HG03135 (cell line): ENCODE results near the gene UBE2E1.
"Not testable (repeated sequence)": the region's sequence is repeated elsewhere in the genome, so short reads cannot be mapped to it uniquely, and the experiment has no call there.

Source experiments
- ATAC-seq: cut with Tn5 transposase; IDR thresholded peaks from one replicate; pipeline ENCODE4 v1.9.1; 2021; ENCODE audit warnings: mild to moderate bottlenecking, moderate library complexity; ENCODE audit not compliant: unreplicated experiment

Gene UBE2E1

GRCh38 chr3:23913873-23914743, 108.4 kb downstream of the UBE2E1 start:
- no peak for ATAC-seq

GRCh38 chr3:23915537-23916108, 109.9 kb downstream of the UBE2E1 start:
- no peak for ATAC-seq

DNA sequence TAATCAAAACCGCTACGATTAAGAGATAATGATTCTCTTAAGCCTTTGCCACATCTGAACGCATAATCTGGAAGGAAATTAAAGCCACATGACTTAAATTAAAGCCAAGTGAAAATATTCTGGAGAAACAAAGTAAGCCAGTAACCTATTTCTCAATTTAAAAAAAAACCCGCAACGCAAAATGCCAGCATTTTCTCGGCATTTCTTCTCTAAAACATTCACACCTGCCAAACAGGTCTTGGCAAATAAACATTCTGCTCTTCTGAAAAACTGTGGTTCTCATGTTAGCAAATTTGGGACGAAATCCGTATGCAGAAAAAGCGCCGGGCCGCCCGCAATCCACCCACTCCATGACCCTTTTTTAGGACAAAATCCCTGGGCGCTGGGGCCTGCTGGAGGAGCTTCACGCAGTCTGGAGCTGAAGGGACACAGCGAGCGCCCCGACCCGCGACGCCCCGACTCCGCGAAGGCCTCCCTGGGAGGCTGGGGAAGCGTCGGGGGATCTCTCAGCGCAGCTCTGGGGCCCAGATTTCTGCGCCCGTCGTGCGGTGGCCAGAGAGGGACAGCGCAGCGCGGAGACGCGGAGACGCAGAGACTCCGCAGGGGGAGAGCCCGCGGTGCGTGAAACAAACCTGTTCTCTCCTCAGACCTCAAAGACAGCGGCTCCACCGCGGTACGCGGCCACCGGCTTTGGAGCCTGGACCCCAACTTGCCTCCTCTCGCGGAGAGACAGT, 110.6 kb downstream of the UBE2E1 start:
- peak; percentile 49 for ATAC-seq

GRCh38 chr3:23916886-23917678, 111.3 kb downstream of the UBE2E1 start, which contains the start of the genes NKIRAS1 and RPL15:
TSS of gene NKIRAS1 (minus strand) at chr3:23916990. CDS start at chr3:23910904, 6,086 bp downstream.
TSS of gene RPL15 (plus strand) at chr3:23917132. CDS start at chr3:23917860, 728 bp downstream.
- ATAC-seq = peak; percentile 96

GRCh38 chr3:23917679-23918303, 112.0 kb downstream of the UBE2E1 start:
- ATAC-seq = not testable (repeated sequence)

- not testable (repeated sequence) for ATAC-seq
Observed at GRCh38 chr3:23918331-23918730, 112.6 kb downstream of the UBE2E1 start.

DNA sequence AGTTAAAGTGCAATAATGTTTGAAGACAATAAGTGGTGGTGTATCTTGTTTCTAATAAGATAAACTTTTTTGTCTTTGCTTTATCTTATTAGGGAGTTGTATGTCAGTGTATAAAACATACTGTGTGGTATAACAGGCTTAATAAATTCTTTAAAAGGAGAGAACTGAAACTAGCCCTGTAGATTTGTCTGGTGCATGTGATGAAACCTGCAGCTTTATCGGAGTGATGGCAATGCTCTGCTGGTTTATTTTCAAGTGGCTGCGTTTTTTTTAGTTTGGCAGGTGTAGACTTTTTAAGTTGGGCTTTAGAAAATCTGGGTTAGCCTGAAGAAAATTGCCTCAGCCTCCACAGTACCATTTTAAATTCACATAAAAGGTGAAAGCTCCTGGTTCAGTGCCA, 113.9 kb downstream of the UBE2E1 start:
- ATAC-seq = no peak

DNA sequence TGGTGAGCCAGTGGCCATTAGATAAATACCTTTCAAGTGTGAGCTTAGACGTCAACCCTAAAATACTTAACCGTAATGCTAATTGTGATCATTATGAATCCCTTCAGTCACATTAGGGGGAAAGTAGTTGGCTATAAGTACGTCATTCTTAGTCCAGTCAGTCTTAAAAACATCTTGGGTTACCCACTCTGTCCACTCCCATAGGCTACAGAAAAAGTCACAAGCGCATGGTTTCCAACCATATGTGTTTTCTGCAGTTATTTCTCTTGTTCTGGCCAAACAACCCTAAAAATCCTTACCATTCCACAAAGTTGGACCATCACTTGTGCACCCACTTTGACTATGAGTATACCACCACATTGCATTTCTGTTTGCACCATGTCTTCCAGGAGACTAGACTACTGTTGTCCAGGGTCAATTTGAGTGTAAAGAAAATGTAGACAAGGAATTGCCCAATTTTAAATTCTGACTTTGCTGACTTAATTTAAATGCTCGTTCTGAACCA, 114.4 kb downstream of the UBE2E1 start:
- no peak for ATAC-seq

DNA sequence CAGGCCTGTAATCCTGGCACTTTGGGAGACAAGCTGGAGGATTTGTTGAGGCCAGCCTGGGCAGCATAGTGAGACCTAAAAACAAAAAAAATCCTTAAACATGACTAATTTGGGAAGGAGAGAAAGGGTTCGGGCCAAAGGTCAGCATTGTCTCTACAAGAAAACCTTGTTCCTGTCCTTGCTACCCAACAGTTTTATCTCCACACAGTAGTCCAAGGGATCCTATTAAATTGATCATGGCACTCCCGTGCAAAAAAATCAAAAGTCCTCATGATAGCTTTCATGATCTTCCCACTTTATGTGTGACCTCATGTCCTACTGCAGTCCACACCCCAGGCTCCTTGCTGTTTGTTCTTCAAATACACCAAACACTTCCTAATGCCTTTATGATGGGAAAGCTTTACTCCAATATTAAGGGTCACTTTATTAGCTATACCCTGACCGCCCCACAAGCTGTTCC, 115.3 kb downstream of the UBE2E1 start:
- ATAC-seq = no peak

DNA sequence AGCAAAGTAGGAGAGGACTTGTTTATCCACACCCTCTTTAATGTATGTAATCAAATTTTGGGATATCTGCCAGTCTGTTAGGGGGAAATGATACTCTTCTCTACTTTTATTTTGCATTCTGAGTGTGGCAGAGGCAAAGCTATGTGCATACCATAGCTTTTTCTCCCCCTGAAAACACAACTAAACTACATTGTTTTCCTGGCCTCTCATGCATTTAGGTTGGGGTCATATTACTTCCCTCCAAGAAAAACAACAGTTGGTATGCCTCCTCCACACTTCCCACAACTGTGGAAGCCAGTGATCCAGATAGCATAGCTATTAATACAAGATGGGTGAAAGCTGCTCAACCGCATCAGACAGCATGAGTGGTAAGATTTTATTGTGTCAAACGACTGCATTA, 118.0 kb downstream of the UBE2E1 start:
- ATAC-seq = no peak

DNA sequence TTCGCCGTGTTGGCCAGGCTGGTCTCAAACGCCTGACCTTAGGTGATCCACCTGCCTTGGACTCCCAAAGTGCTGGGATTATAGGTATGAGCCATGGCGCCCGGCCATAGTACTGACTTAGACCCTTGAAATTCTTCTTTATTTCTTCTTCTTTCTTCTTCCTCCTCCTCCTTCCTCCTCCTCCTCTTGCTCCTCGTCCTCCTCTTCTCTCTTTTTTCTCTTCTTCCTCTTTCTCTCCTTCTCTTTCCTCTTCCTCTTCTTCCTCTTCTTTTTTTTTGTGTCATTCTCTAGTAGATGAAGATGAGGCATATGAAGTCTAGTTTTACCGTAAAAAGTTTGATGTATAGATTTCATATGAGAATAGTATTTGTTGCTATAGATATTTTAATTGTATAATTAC, 120.5 kb downstream of the UBE2E1 start:
- ATAC-seq = no peak

- ATAC-seq = no peak
Observed at GRCh38 chr3:23926736-23927135, 121.0 kb downstream of the UBE2E1 start.

GRCh38 chr3:23928524-23928923, 122.8 kb downstream of the UBE2E1 start:
- no peak for ATAC-seq

GRCh38 chr3:23931597-23931996, 125.8 kb downstream of the UBE2E1 start:
- no peak for ATAC-seq

GRCh38 chr3:23932571-23932970, 126.8 kb downstream of the UBE2E1 start:
- no peak for ATAC-seq

DNA sequence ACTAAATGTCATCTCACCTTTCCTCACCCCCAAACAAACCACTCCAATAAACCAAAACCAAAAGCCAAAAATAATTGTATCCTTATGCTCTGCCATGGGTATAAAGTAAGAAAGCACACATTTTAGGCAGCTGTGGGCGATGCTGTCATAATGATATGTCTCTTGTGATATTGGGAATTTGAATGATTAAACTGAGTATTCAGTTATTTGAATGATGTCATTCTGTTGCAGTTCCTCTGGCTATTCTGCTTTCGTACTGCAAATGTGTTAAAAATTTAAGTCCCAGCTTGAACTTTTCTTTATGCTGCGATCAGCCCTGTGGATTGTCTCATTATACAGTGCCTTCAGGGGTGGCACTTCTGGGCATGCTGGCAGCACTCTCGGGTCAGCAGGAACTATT, 128.5 kb downstream of the UBE2E1 start:
- no peak for ATAC-seq

DNA sequence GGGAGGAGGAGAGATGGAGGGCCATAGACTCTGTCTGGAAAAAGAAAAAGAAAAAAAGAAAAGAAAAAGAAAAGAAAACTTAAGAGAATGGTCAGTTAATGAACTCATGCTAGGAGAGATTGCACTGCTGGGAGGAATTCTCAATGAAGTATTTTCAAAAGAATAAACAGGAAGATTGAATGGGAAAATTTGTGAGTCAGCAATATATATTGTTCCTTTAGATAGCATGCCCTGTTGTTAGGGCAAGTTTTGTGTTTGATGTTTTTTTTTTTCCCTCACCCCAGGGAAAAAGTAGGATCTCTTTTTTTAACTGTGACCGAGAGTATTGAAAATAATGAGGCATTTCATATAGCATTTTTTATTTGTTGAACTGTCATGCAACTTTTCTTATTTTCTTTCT, 131.5 kb downstream of the UBE2E1 start:
- no peak for ATAC-seq

GRCh38 chr3:23938688-23939087, 132.9 kb downstream of the UBE2E1 start:
- ATAC-seq = no peak

DNA sequence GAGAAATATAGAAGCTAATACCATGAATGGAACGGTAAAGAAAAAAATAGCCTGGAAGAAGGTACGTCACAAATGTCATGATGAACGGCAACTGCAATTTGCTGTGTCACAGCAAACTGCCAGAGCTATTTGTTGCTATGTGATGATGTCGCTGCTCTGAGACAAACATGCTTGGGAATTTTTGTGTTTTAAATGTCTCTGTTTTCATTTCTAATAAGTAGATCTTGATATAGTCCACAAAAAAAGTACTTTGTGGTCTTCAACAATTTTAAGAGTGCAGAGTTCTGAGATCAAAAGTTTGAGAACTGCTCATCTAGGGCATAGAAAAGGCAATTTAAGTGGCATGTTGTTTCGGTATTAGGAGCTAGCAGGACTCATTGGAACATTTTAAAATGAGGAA, 135.0 kb downstream of the UBE2E1 start:
- ATAC-seq = no peak
